22Rv1 (cell line): ENCODE data around the gene GFOD1.

Experiments
- ZFX ChIP-seq: fragments of 450-650 bp; IDR thresholded peaks from 2 replicates; pipeline ENCODE4 v1.6.1; 2017; ENCODE audit warnings: antibody characterized with exemption, borderline replicate concordance
- TF ChIP-seq, protein P1 (sequence below): fragments of 450-650 bp; IDR thresholded peaks from 2 replicates; pipeline ENCODE4 v1.5.1; 2017; ENCODE audit warnings: mild to moderate bottlenecking

- TF ChIP-seq, protein P1, sequence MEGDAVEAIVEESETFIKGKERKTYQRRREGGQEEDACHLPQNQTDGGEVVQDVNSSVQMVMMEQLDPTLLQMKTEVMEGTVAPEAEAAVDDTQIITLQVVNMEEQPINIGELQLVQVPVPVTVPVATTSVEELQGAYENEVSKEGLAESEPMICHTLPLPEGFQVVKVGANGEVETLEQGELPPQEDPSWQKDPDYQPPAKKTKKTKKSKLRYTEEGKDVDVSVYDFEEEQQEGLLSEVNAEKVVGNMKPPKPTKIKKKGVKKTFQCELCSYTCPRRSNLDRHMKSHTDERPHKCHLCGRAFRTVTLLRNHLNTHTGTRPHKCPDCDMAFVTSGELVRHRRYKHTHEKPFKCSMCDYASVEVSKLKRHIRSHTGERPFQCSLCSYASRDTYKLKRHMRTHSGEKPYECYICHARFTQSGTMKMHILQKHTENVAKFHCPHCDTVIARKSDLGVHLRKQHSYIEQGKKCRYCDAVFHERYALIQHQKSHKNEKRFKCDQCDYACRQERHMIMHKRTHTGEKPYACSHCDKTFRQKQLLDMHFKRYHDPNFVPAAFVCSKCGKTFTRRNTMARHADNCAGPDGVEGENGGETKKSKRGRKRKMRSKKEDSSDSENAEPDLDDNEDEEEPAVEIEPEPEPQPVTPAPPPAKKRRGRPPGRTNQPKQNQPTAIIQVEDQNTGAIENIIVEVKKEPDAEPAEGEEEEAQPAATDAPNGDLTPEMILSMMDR: no peak
- no peak for TF ChIP-seq ZFX
These were observed 36.1 kb downstream of the GFOD1 start for GRCh38 chr6:13451181-13451895.
